NCI-H748 treated with DMSO at 0.1 percent for 48 hours (cell line): Measurements from ENCODE around the gene SPC25.
"Not testable (repeated sequence)": the region's sequence is repeated elsewhere in the genome, so short reads cannot be mapped to it uniquely, and the experiment has no call there.

Experiments
- DNase-seq: peaks from one replicate; lab custom pipeline; 2025; lab: John Stamatoyannopoulos, UW

The SPC25 gene

DNA sequence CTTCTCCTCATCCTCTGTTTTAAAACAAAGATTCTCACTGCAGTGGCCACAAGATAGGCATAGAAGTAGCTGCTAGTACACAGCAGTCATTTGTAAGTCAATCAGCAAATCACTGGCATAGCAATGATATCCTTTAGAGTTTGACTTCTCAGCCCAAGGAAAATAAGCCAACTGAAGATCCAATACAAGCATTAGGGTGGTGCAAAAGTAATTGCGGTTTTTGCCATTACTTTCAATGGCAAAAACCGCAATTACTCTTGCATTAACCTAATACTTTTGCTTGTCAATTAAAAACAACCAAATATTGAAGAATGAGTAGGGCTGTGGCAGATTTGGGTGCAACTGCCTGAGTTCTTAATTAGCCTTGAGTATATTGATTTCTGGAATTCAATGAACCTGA is 13.7 kb upstream of the SPC25 start:
- no peak for DNase-seq

DNA sequence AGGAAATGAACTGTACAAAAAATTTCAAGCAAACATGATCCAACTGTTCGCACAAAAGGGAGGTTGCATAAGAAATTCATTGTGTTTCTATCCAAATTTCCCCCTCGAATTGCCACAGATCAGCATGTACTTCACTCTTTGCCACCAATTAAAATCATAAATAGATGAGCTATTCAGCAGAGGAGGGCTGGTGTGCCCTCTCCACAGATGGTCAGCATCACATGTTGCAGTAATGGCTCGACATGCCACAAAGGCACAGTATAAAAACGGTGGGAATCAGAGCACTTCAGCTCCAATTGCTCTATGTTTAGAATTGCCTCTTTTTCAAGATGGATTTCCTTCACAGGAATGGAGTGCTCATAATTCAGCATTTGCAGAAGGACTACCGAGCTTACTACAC is 10.8 kb upstream of the SPC25 start, which contains the start of gene G6PC2:
TSS of gene G6PC2 (plus strand) at position 289 of the 400 bp plus-strand sequence. CDS start at position 330, 41 bp downstream.
- no peak for DNase-seq

DNA sequence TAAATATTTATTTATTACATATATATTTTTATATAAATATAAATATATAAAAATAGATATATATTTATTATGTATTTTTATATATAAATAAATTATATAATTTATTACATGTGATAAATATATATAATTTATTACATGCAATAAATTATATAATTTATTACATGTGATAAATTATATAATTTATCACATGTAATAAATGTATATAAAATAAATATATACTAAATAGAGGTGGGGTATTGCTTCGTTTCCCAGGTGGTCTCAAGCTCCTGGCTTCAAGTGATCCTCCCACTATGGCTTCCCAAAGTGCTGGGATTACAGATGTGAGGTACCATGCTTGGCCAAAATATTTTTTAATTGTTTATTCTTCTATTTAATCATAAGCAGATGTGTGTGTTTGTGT is 7.2 kb upstream of the SPC25 start:
- DNase-seq: no peak

DNA sequence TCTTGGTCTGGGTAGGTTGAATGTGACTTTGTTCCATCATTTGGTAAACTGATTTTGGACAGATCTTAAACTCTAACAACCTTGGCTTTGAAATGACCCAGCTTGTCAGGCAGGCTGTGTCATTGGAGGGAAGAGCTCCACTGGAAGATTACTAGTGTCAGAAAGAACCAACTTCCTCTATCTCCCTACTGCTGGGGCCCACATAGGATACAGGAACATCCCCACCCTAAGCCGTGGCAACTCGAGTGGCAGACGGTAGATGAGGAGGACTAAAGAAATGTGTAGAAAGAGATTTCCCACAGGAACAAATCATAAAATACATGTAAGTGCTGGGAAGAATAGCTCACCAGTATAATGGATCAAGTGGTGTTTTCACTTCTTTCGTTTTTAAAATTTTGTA is 6.6 kb upstream of the SPC25 start:
- no peak for DNase-seq

DNA sequence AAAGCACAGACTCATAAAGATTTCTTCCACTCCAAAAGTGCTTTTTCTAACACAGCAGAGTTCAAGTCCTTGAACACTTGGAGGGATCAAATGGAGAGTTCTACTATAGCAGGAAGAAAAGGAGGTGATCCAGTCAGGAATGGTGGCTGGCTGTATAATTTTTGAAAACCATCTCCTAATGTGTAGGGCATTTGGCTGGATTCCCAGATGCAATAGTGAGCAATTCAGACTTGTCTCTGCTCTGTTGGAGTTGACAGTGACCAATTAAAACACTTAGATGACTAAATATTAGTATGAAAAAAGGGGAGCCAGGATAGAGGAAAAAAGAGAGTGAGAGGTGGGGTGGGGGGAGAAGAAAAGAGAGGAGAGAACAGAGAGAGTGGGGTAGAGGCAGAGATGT is 5.5 kb upstream of the SPC25 start:
- DNase-seq: no peak

DNA sequence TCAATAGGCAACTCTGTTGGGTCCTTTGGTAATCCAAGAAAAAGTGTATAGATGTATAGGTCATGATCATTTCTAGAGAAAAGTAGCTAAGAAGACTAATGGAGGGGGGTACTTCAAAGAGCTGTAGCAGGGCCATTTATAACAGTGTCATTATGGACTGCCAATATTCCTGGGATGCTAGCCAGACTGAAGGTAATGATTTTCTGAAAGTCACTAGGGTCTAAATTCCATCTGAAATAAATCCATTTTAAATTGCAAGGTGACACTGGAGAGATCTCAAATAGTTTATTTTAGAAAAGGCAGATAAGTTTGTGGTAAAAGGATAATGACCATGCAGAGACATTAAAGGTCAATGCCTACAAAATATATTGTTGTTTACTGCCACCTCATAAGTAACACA is 4.5 kb upstream of the SPC25 start:
- DNase-seq: no peak

DNA sequence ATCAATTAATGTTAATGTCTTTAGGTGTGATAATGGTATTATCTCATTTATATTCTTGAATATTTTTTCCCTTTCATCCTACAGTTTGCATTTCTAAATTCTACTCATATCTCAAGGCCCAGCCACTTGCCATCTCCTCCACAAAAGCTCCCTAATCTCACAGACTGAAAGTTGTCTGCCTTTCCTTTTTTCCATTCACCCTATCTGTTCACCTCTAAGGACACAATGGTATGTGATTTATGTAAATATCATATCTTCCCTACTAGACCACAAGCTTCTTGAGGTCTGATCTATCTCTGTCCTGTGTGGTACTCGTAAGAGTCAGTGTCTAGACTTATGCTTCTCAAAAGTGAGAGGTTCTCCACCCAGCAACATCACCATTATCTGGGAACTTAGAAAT is 3.9 kb upstream of the SPC25 start:
- no peak for DNase-seq

DNA sequence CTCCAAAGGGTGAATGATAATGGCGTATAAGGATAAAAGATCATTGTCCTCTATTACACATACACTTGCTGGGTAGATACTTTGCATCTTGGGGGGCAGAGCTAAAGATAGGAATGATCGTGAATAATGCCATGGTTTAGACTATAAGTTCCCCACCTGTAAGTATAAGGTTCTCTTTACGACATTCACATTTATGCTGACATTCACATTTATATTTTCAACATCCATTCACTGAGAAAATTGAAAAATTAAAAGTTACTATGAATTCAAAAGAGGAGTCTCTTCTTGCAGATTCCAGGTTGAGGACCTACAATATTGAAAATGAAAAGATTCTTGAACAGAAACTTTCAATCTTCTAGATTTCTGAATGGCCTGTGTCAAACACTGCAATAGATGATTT is 2.1 kb upstream of the SPC25 start:
- DNase-seq: no peak

DNA sequence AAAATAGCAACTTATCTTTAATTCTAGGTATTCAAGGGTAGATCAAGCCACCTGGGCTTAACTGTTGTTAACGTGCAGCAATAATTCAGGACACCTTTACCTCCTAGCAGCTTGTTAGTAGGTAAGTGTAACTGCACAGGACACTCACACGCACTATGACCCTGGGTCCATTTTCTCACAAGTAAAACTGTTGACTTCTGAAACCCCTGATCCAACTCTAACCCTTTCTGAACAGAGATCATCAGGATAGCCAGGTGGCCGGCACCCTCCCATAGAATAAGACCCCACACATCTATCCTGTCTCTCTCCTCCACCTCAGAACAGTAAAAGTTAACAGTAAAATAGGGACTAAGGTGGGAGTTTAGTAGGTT is 610 bp downstream of the SPC25 start:
- no peak for DNase-seq

DNA sequence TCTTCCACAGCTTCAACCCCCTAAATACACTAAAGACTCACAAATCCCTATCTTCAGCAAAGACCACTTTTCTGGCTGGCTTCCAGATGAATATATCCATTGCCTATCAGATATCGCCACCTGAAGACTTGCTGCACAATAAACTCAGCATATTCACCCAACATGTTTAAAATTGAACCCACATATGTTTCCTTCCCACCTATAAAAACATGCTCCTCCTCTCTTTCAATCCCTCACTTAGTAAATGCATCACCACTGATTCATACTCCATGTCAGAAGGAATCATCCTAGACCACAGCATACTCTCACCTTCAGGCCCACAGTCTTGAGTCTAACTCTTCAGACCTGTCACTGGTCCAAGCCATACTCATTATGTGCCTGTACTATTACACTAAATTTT is 5.3 kb downstream of the SPC25 start:
- DNase-seq: no peak

DNA sequence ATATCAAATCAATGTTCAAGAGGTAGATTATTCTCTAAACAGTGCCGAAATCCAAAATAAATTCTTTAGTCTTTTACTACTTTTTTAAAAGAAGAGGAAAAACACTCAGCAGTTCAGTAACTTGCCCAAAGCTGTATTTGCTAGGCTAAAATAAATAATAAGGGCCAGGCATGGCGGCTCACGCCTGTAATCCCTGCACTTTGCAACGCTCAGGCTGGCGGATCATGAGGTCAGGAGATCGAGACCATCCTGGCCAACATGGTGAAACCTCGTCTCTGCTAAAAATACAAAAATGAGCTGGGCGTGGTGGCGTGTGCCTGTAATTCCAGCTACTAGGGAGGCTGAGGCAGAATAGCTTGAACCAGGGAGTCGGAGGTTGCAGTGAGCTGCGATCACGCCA is 8.1 kb downstream of the SPC25 start:
- not testable (repeated sequence) for DNase-seq

DNA sequence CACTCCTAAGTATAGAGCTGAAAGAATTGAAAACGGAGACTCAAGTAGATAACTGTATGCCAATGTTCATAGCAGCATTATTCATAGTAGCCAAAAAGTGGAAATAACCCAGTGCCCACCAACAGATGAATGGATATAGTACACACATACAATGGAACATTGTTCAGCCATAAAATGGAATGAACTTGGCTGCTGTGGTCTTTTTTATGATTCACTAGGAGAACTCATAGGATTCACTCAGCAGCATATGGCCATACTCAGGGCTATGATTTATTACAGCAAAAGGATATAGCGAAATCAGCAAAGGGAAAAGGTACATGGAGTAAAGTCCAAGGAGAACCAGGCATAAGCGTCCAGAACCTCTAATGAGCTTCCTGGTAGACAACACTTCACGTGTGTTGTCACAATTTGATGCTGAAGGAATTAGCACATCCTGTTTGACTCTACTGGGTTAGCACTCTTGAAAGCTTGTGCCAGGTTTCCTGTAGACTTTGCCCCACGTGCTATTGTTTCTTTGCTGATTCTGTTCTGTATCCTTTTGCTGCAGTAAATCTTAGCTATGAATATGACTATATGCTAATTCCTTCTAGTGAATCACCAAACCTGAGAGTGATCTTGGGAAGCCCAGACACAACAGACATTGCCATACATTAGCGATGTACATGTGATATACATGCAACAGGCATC is 15.7 kb downstream of the SPC25 start:
- DNase-seq: no peak

DNA sequence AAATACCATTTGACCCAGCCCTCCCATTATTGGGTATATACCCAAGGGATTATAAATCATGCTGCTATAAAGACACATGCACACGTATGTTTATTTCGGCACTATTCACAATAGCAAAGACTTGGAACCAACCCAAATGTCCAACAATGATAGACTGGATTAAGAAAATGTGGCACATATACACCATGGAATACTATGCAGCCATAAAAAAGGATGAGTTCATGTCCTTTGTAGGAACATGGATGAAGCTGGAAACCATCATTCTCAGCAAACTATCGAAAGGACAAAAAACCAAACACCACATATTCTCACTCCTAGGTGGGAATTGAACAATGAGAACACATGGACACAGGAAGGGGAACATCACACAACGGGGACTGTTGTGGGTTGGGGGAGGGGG is 19.4 kb downstream of the SPC25 start:
- not testable (repeated sequence) for DNase-seq

DNA sequence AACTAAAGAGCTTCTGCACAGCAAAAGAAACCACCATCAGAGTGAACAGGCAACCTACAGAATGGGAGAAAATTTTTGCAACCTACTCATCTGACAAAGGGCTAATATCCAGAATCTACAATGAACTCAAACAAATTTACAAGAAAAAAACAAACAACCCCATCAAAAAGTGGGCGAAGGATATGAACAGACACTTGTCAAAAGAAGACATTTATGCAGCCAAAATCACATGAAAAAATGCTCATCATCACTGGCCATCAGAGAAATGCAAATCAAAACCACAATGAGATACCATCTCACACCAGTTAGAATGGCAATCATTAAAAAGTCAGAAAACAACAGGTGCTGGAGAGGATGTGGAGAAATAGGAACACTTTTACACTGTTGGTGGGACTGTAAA is 19.9 kb downstream of the SPC25 start:
- not testable (repeated sequence) for DNase-seq

DNA sequence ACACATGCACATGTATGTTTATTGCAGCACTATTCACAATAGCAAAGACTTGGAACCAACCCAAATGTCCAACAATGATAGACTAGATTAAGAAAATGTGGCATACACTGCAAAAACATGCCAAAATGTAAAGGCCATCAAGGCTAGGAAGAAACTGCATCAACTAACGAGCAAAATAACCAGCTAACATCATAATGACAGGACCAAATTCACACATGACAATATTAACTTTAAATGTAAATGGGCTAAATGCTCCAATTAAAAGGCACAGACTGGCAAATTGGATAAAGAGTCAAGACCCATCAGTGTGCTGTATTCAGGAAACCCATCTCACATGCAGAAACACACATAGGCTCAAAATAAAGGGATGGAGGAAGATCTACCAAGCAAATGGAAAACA is 23.1 kb downstream of the SPC25 start:
- DNase-seq: not testable (repeated sequence)

DNA sequence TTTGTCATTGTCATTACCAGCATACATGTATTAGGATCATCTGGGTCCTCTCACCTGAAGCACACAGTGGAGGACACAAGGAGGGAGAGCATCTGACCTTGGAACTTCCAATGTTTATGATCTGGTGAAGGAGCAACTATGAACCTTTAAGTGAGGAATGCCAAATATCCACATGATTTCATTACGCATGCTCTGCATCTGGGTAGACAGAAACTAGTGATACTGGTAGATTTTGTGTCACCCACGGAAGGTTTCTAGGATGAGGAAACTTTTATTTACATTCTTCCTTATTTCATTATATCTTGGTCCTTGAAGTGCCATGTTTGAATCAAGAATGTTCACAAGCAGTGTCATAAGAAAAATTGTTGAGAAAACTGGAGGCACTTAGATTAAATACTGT is 32.1 kb downstream of the SPC25 start:
- DNase-seq: no peak

DNA sequence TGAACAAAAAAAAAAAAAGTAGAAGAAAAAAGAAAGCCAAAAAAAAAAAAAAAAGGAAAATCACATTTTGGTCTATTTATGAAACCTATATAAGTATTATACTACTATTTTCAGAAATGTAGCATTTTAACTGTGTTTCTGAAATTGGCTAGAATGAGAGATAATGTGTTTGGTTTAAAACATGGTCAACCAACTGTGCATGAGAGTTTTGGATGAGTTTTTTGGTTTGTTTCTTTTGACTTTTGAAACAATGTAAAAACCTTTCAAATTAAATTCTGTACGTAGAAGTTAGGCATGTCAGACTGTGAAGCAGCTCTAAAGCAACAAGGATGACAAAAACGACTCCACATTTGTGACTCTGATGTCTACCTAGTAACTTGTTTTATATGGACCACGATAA is 34.6 kb downstream of the SPC25 start:
- no peak for DNase-seq

DNA sequence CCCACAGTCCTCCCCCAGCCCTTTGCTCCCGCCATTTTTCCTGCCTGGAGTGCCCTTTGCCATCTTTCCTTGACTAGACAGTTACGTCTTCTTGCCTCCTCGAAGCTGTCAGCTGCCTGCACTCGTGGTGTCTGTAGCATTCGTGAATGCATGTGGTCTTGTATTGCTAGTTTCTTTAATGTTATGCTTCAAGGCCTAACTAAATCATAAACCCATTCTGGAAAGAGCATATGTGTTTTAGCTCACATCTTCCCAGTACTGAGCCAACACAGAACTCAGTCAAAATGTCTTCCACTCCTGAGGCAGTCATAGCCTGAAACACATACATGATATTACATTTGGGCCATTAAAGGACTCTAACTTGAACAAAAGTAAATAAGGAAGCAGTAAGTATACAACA is 35.6 kb downstream of the SPC25 start:
- no peak for DNase-seq

DNA sequence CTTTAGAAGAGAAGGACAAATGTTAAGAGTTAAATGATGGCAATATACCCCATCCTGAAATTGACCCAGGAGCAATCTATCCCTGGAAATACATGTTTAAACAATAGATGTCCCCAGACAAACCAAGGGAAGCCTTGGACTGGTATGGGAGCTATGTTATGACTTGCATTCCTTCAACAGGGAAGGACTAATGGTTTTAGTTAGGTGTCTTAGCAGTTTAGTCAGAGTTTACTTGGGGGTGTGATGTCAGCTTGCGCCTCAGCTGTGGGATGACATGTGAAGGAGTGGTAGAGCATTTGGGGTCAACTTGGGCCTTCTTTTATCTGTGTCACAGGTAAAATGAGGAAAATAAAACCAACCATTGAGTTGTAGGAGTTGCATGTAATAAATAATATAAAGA is 36.8 kb downstream of the SPC25 start:
- DNase-seq: no peak

DNA sequence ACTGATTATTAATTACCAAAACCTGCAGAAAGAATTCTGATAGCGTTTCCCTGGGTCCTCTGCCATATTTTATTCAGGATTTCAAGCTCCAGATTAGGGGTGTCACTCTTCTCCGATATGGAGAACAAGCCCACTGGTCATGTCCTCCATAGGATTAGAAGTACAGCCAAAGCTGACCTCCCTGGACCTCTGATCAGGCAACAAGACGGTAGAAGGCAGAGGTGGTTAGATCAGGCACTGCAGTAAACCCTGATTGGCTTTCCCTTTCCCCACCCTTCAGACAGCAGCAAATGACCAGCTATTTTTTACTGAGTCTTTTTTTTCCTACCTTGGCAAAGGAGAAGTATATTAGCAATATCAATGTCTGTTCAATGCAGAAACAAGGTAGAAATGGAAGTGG is 37.7 kb downstream of the SPC25 start:
- DNase-seq: no peak

DNA sequence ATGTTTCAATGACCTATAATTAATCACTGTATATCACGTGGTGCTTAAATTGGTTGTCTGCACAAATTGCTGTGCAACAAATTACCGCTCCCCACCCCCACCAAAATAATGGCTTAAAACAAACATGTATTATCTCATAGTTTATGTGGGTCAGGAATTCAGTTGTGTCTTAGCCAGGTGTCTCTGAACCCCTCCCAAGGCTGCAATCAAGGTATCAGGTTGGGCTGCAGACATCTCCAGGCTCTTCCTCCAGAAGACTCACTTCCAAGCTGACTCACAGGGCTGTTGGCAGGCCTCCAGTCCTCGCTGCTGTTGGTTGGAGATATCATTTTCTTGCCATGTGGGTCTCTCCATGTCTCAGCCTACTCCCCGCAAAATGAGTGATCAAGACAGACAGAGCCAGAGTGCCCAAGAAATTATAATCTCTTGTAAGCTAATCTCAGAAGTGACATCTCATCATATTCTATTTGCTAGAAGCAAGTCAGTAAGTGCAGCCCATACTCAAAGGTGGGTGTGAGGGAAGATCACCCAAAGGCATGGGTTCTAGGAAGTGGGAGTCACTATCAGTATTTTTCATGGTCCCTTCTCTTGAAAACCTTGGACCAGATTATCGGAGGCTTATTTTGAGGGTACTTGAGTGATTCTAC is 38.4 kb downstream of the SPC25 start:
- DNase-seq: peak; percentile 37

DNA sequence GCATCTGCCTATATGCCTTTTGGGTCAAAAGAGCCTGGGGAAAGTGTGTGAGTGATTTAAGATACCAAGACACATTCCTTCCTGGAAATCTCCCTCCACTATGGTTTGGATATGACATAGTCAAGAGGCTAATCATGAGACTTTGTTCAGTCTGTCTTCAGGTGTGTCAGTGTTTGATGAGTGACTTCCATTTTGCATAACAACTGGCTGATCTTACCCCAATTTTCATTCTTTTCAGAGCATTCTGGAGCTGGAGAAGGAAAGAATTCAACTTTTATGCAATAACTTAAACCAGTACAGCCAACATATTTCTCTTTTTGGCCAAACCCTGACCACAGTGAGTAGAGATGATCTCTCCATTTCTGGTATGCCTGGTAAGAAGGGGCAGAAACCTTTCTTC is 39.4 kb downstream of the SPC25 start:
- DNase-seq: no peak

DNA sequence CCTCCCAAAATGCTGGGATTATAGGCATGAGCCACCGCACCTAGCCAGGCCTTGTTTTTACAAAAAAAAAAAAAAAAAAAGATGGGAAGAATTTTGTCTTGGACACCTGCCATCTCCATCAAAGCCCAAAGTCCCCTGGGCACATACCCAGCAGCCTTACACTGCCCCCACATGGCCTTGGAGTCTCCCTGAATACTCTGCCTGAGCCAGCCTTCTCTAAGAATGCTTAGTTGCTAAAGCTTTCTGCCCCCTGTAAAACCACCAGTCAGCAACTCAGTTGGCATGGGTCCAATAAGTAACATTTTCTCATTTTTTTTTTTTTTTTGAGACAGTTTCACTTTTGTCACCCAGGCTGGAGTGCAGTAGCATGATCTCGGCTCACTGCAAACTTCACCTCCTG is 40.6 kb downstream of the SPC25 start:
- DNase-seq: no peak

DNA sequence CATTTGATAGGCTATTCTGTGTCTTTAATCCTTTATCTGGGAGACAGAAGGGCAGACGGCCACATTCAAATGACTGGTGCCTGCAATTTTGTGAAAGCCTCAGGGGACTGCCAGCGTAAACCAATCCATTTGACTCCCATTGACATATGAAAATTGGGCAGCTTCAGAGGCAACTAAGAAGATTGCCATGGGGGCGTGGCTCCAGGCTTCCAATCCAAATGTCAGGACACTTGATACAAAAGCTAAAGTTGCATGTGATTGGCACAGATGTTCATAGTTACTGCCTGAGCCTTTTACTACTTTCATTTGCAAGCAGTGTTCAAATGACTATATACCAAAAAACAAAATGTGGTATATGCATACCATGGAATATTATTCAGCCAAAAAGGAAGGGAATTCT is 42.0 kb downstream of the SPC25 start:
- peak; percentile 34 for DNase-seq
